GM10248 (cell line): Measurements from ENCODE around the gene SLC39A5.

Source experiments
- CTCF ChIA-PET: fragments of 300-600 bp; sonication (Branson Sonifier 250); formaldehyde crosslinking; extraction: SDS; loops from one replicate; lab custom pipeline; 2021; ENCODE audit warnings: antibody characterized with exemption; lab: Yijun Ruan, JAX
- POLR2A ChIA-PET: fragments of 350-650 bp; sonication (Branson Sonifier 250); formaldehyde crosslinking; extraction: SDS; loops from one replicate; lab custom pipeline; 2020; ENCODE audit warnings: antibody characterized with exemption; lab: Yijun Ruan, JAX
- DNase-seq: peaks from one replicate; pipeline ENCODE4 v3.0.0; 2012; ENCODE audit errors: extremely low spot score
- TF ChIP-seq, protein P1 (sequence below): IDR thresholded peaks from 2 replicates; pipeline ENCODE4 v1.5.1; 2012; ENCODE audit warnings: mild to moderate bottlenecking, low read depth; ENCODE audit errors: extremely low read depth, missing control alignments, control extremely low read depth

The SLC39A5 gene

DNA sequence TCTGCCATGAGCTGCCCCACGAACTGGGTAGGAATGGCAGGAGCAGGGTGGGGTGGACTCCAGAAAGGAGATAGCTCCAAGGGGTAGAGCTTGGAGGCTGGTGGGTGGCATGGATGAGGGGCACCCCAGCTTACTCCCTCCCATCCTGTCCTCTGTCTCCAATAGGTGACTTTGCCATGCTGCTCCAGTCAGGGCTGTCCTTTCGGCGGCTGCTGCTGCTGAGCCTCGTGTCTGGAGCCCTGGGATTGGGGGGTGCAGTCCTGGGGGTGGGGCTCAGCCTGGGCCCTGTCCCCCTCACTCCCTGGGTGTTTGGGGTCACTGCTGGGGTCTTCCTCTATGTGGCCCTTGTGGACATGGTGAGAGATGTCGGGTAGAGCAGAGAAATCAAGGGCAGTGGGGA lies 7.1 kb downstream of the SLC39A5 start:
- DNase-seq: no peak
- TF ChIP-seq, protein P1, sequence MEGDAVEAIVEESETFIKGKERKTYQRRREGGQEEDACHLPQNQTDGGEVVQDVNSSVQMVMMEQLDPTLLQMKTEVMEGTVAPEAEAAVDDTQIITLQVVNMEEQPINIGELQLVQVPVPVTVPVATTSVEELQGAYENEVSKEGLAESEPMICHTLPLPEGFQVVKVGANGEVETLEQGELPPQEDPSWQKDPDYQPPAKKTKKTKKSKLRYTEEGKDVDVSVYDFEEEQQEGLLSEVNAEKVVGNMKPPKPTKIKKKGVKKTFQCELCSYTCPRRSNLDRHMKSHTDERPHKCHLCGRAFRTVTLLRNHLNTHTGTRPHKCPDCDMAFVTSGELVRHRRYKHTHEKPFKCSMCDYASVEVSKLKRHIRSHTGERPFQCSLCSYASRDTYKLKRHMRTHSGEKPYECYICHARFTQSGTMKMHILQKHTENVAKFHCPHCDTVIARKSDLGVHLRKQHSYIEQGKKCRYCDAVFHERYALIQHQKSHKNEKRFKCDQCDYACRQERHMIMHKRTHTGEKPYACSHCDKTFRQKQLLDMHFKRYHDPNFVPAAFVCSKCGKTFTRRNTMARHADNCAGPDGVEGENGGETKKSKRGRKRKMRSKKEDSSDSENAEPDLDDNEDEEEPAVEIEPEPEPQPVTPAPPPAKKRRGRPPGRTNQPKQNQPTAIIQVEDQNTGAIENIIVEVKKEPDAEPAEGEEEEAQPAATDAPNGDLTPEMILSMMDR: no peak
- ChIA-PET CTCF (interaction anchor here (0.8 to 3.5 kb wide), 7 partner anchors 10 to 47 kb away, joined by 3 to 13 read pairs (median 4); partner anchors contain the start of genes ANKRD52 and SMARCC2), POLR2A (interaction anchor here (0.5 to 0.6 kb wide), 2 partner anchors 231 to 514 kb away, joined by 3 read pairs; no protein-coding TSS in a partner anchor)

DNA sequence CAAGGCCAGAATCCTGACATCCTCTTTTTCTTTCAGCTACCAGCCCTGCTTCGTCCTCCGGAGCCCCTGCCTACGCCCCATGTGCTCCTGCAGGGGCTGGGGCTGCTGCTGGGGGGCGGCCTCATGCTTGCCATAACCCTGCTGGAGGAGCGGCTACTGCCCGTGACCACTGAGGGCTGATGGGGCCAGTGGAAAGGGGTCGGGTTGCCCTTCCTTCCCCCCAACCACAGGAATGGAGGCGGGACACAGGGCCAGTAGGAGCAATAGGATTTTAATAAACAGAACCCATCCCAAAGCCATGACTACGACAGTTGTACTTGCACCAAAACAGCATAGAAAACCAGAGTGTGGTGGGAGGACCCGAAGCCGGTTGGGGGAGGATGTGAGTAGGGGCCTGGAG lies 7.7 kb downstream of the SLC39A5 start:
- CTCF ChIA-PET: interaction anchor here (0.8 to 3.5 kb wide), 5 partner anchors 10 to 48 kb away, joined by 3 to 13 read pairs (median 4); partner anchors contain the start of genes ANKRD52 and SMARCC2
- TF ChIP-seq, protein P1: no peak
- POLR2A ChIA-PET: no interaction called here
- DNase-seq: no peak

DNA sequence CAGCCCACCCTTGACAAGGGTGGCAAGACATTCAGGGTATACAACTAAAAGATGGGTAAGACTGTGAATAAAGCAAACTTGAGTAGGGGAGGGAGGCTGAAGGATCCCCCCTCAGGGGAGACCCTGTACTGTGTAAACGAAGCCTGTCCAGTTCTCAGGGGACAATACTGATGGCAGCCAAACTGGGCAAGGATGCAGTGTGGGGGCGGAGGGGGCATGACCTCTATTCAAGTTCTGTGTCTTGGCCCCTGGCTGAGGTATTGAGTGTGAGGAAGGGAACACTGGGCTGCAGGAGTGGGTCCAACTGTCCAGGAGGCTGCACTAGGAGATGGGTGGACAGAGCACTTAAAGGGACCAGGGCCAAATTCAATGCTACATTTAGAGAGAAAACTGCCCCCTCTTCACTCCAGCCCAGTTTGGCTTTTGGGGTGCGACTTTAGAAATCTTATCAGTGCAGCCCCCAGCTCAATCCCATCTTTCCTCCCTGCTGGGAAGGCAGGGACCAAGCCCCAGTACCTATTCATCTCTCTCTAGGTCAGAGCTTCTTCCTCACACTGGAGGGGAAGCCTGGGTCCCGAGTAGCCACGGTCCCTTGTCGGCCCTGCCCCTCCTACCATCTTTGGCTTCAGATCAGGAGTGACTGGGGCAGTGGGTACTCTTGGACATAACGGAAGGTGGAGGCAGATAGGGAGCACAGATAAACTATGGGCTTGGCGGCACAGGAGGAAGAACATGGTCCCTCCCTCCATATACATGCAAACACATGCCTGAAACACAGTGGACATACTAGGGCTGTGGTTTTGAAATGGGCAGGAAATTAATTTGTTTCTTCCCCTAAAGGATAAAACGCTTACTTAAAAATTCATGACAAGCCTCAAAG lies 11.8 kb downstream of the SLC39A5 start:
- ChIA-PET POLR2A (no interaction called here), CTCF (interaction anchor here (0.6 to 1.4 kb wide), 3 partner anchors 9 to 25 kb away, joined by 3 read pairs; partner anchors contain the start of gene ANKRD52)
- TF ChIP-seq, protein P1: no peak
- DNase-seq: no peak

DNA sequence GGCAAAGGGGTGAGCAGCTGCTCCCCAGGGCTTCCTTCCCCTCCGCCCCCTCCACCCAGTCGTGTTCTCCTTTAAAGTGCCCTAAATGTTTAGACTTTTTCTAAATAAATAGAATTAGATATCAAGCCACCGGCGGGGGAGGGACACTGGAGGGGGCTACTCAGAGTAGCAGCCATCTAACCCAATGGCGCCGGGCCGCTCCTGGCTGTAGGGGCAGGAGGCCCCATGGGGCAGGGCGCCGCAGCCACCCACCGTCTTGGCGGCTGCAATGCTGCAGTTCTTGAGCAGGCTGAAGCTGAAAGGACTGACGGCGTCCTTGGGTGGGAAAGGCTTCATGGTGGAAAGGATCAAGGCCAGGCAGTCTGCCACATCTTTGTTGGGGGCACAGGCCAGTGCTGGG lies 13.1 kb downstream of the SLC39A5 start:
- no peak for DNase-seq
- POLR2A ChIA-PET: no interaction called here
- TF ChIP-seq, protein P1: no peak
- CTCF ChIA-PET: interaction anchor here (2.9 kb wide), 1 partner anchor 14 kb away, joined by 13 read pairs; the partner anchor contains the start of gene ANKRD52

DNA sequence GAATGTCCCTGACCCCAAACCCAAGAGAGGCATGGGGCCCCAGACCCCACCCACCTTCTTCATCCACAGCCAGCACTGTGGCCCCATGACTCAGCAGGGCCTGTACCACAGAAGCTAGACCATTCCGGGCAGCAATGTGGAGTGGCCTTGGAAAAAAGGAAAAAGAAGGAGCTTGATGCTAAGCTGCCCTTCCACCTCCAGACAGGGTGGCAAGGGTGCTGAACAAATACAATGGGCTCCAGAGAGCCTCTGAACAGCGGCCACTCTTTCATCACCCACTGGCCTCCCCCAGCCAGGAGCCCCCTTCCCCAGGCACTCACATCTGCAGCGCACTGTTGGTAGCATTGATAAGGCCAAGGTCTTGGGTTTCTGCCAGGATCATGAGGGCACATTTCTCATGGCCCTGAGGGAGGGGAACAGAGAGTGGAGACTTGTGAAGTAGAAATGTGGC lies 13.9 kb downstream of the SLC39A5 start:
- ChIA-PET POLR2A (no interaction called here), CTCF (interaction anchor here (0.7 to 2.9 kb wide), 2 partner anchors 14 to 23 kb away, joined by 3 to 13 read pairs; partner anchors contain the start of genes ANKRD52 and COQ10A)
- TF ChIP-seq, protein P1: no peak

DNA sequence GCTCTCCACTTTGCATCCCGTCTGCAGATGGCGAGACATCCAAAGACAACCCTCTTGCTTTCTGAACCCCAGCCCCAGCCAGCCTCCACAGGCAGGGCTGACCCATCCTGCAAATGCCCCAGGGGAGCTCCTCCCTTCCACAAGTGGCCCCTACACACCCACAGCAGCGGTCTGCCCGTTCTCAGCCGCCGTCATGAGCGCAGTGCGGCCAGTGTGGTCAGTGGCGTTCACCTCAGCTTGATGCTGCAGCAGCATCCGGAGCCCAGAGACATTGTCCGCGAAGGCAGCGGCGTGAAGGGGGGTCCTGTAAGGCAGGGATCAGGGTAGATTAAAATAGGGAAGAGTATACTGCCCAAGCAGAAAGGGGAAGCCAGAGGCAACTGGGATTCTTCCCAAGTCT lies 14.6 kb downstream of the SLC39A5 start:
- TF ChIP-seq, protein P1: no peak
- ChIA-PET CTCF (interaction anchor here (1.4 to 2.9 kb wide), 2 partner anchors 13 to 507 kb away, joined by 3 to 13 read pairs; partner anchors contain the start of gene ANKRD52), POLR2A (no interaction called here)
- no peak for DNase-seq

More for the DNA sequence above, 13.9 kb downstream of the SLC39A5 start:
- DNase-seq: no peak
